Stimulated activated naive CD8-positive, alpha-beta T cell treated with anti-CD3 and anti-CD28 coated beads, Interleukin-15, amount 100 ng/mL, for 72 hours (primary cell): Measurements from ENCODE around the gene GTF2A1L.

Experiments used
- ATAC-seq: fragments of 150-1000 bp; cut with Tn5 transposase; 2 replicates; pipeline ENCODE4 v1.10.0; 2021; ENCODE audit warnings: mild to moderate bottlenecking, moderate library complexity
- DNase-seq, 2 donors: peaks; one replicate each; pipeline ENCODE4 v3.0.0; 2021 to 2022
- H3K27ac Mint-ChIP-seq, 2 donors: one replicate each; pipeline ENCODE4 v1.8.0; 2022; ENCODE audit warnings: mild to moderate bottlenecking in 2 of 2, mixed read lengths in 2 of 2, moderate library complexity in 2 of 2
- H3K27me3 Mint-ChIP-seq: one replicate; pipeline ENCODE4 v1.8.0; 2022; ENCODE audit warnings: mixed read lengths
- H3K4me1 Mint-ChIP-seq: one replicate; pipeline ENCODE4 v1.8.0; 2022; ENCODE audit warnings: mild to moderate bottlenecking, mixed read lengths
- H3K4me3 Mint-ChIP-seq, 2 donors: one replicate each; pipeline ENCODE4 v1.8.0; 2022; ENCODE audit warnings: mild to moderate bottlenecking in 2 of 2, mixed read lengths in 2 of 2, moderate library complexity in 1 of 2
- H3K9me3 Mint-ChIP-seq, 2 donors: one replicate each; pipeline ENCODE4 v1.8.0; 2022; ENCODE audit warnings: mixed read lengths in 2 of 2

GTF2A1L gene, protein sequence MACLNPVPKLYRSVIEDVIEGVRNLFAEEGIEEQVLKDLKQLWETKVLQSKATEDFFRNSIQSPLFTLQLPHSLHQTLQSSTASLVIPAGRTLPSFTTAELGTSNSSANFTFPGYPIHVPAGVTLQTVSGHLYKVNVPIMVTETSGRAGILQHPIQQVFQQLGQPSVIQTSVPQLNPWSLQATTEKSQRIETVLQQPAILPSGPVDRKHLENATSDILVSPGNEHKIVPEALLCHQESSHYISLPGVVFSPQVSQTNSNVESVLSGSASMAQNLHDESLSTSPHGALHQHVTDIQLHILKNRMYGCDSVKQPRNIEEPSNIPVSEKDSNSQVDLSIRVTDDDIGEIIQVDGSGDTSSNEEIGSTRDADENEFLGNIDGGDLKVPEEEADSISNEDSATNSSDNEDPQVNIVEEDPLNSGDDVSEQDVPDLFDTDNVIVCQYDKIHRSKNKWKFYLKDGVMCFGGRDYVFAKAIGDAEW

DNA sequence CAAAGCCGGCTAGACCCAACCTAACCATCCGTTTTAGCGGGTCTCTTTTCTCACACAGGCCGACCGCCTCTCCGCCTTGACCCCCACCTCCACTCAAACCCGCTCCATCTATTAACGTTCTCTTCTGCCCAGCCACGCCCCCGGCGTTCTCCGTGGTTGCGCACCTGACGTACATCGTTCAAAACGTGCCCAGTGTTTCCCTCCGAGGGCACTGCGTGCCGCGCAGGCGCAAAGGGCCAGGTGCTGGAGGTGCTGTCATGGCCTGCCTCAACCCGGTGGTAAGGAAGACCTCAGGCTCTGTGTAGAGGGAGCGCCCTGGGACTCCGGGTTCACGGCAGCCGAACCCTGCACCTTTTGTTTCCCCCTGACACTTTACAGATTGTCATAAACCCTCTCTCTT lies at the start of gene GTF2A1L:
TSS of gene GTF2A1L (plus strand) at position 239 of the 400 bp plus-strand sequence. CDS start at position 258, 19 bp downstream.
- Mint-ChIP-seq H3K27ac (peak within 1 kb of the TSS in 1 of 2 donors; percentile 69), H3K27me3 (peaks cover 7% of the 10 kb centered on the region), H3K4me1 (no peaks in the 10 kb centered on the region), H3K9me3 (no peaks in the 10 kb centered on the region), H3K4me3 (no peak within 1 kb of the TSS)
- DNase-seq (no peak), ATAC-seq (peak; percentile 48)

DNA sequence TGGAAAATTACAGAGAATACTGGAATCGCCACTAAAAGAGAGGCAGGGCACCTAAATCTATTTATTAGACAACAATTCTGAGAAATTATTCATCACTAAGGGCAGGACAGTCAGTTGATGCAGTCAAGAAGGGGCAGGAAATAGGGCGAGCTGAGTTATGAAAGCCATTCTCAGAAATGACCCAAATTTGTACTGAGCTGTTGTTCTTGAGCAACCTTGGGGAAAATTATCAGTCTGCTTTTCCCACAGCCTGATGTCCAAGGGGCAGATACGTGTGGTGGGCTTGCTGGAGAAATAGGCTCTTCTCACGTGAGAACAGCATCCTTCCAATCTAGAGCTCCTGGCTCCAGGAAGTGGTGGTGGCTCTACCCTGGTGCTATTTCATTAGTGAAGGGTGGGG lies 49.1 kb upstream of the GTF2A1L start:
- Mint-ChIP-seq H3K27me3 (peaks cover 7% of the 10 kb centered on the region), H3K4me3 (no peak overlapping the region), H3K27ac (peak overlapping the region in 1 of 2 donors; percentile 21), H3K4me1 (no peaks in the 10 kb centered on the region), H3K9me3 (no peaks in the 10 kb centered on the region)
- ATAC-seq = no peak
- no peak for DNase-seq

DNA sequence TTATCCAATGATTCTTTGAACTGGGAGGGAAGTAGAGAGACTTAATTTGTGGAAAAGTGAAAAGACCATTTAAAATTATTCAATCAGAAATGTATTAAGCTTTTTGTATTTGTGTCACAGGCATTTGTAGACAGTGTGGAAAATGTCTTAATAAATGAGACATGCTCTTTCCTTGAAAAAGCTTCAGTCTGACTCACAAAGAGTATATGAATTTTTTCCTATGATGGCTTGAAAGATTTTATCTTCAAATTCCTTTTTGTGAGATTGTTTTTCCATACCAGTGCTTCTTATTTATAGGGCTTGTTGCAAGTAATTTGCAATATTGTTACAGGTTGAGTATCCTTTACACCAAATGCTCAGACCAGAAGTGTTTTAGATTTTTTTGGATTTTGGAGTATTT lies 48.2 kb upstream of the GTF2A1L start:
- Mint-ChIP-seq H3K4me3 (no peak overlapping the region), H3K27me3 (peaks cover 7% of the 10 kb centered on the region), H3K4me1 (no peaks in the 10 kb centered on the region), H3K27ac (peak overlapping the region in 1 of 2 donors; percentile 86), H3K9me3 (no peaks in the 10 kb centered on the region)
- DNase-seq = no peak
- no peak for ATAC-seq

DNA sequence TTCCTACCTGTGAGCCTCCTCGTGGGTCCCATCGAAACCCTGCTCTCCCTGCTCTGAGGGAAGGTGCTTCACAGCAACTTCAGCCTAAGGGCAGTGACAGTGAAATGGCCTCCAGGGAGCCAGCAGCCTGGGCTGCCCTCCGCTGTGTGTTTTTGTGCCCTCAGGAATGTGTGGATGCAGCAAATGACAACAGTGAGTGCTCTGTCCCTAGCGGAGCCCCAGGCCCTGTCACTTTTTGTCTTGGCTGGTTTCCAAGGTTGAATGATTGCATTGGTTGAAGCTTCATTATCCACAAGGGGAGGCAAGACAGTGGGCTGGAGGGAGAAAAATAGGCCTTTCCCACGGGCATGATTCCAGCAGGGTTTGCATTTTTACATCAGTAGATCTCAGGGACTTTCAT lies 44.8 kb upstream of the GTF2A1L start:
- H3K9me3 Mint-ChIP-seq = no peaks in the 10 kb centered on the region
- peak overlapping the region in 1 of 2 donors; percentile 78 for H3K27ac Mint-ChIP-seq
- H3K27me3 Mint-ChIP-seq = peaks cover 7% of the 10 kb centered on the region
- DNase-seq (no peak), ATAC-seq (no peak)
- no peak overlapping the region for H3K4me3 Mint-ChIP-seq
- no peaks in the 10 kb centered on the region for H3K4me1 Mint-ChIP-seq

DNA sequence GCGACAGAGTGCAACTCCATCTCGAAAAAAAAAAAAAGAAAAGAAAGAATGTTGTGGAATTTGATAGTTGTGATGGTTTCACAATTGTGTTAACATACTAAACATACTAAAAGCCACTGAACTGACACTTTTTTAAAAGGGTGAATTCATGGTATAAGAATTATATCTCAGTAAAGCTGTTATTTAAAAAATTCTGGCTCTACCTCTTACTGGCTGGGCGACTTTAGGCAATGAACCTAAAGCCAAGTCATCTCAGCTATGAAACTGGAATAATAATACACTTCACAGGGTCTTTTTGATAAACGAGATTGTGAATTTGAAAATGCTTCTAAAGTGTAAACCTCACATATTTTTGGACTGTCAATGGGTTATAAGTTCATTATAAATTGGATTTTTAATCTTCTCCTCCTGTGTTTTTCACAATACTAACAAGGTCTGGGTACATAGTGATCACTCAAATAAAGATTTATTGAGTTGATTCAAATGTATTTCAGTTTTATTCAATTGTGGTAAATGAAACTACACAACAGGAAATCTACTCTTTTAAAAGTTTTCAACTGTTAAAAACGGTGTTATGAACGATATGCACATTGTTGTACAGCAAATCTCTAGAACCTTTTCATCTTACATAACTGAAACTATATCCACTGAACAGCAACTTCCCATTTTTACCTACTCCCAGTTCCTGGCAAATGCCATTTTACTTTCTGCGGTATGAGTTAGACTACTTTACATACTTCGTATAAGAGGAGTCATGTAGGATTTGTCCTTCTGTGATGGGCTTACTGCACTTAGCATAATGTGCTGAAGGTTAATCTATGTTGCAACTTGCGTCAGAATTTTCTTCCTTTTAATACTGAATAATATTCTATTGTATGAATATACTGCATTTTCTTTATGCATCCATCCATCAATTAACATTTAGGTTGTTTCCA lies 43.0 kb upstream of the GTF2A1L start:
- peak overlapping the region in 1 of 2 donors; percentile 12 for H3K27ac Mint-ChIP-seq

DNA sequence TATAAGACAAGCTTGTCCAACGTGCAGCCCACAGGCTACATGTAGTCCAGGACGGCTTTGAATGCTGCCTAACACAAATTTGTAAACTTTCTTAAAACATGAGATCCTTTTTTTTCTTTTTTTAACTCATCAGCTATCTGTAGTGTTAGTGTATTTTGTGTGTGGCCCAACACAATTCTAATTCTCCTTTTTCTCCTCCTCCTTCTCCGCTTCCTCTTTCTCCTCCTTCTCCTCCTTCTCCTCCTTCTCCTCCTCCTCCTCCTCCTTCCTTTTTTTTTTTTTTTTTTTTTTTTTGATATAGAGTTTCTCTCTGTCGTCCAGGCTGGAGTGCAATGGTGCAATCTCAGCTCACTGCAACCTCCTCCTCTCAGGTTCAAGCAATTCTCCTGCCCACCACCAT lies 39.3 kb upstream of the GTF2A1L start:
- DNase-seq (no peak), ATAC-seq (no peak)
- no peak overlapping the region for H3K27ac Mint-ChIP-seq
- no peak overlapping the region for H3K4me3 Mint-ChIP-seq
- H3K4me1 Mint-ChIP-seq = no peaks in the 10 kb centered on the region
- no peaks in the 10 kb centered on the region for H3K27me3 Mint-ChIP-seq
- no peaks in the 10 kb centered on the region for H3K9me3 Mint-ChIP-seq

More for the DNA sequence above, 43.0 kb upstream of the GTF2A1L start:
- Mint-ChIP-seq H3K9me3 (no peaks in the 10 kb centered on the region), H3K4me3 (no peak overlapping the region), H3K4me1 (no peaks in the 10 kb centered on the region), H3K27me3 (no peaks in the 10 kb centered on the region)
- ATAC-seq (no peak), DNase-seq (no peak)

DNA sequence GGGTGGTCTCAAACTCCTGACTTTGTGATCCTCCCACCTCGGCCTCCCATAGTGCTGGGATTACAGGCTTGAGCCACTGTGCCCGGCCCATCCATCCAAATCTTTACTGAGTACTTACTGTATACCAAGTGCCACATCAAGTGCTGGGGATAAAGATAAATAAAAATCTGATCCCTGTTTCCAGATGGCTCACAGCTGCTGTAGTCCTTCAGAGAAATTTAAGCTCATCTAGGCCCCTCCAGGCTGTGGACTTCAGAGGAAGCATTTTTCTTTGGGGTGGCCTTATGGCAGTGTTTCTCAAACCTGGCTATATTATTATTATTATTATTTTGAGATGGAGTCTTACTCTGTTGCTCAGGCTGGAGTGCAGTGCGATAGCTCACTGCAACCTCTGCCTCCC lies 33.7 kb upstream of the GTF2A1L start:
- DNase-seq (no peak), ATAC-seq (no peak)
- Mint-ChIP-seq H3K9me3 (no peaks in the 10 kb centered on the region), H3K27ac (no peak overlapping the region), H3K4me1 (peaks cover 11% of the 10 kb centered on the region), H3K4me3 (no peak overlapping the region), H3K27me3 (no peaks in the 10 kb centered on the region)

DNA sequence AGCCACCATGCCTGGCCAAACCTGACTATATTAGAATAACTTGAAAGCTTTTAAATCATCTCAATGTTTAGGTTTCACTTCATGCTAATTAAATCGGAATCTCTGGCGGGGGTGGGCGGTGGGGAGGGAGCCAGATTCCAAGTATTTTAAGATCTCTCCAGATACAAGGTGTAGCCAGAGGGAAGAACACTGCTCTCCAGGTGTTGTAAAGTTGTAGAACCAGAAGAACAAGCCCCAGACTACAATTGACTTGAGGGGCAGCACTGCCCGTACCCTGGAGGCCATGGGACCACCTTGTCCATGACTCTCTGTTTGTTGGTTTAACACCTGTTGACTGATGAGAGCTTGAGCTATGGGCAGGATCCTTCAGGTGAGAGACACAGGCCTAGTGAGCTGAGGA lies 33.1 kb upstream of the GTF2A1L start:
- Mint-ChIP-seq H3K27me3 (no peaks in the 10 kb centered on the region), H3K4me3 (no peak overlapping the region), H3K9me3 (no peaks in the 10 kb centered on the region), H3K27ac (no peak overlapping the region), H3K4me1 (peaks cover 11% of the 10 kb centered on the region)
- DNase-seq (no peak), ATAC-seq (no peak)

DNA sequence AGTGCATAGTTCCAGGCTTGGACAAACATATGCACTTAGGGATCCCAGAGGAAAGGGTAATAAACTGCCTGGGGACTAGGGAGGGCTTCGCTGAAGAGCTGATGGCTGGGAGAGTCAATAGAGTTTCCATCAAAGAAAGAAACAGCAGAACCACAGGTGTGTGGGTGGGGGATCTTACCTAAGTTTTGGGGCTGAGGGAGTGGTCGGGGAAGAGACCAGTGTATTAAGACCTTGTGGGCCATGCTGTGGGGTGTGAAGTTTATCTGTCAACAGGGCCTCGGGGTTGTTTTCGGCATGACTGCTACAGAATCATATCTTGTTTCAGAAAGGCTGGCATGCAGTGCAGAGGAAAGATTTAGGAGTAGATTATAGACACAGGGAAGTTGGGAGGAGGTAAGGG lies 31.2 kb upstream of the GTF2A1L start:
- peak in 1 of 2 donors; percentile 9 for DNase-seq
- H3K9me3 Mint-ChIP-seq = no peaks in the 10 kb centered on the region
- H3K4me1 Mint-ChIP-seq = peaks cover 11% of the 10 kb centered on the region
- no peak overlapping the region for H3K4me3 Mint-ChIP-seq
- H3K27me3 Mint-ChIP-seq = no peaks in the 10 kb centered on the region
- peak; percentile 71 for ATAC-seq
- H3K27ac Mint-ChIP-seq = peak overlapping the region in 1 of 2 donors; percentile 46

DNA sequence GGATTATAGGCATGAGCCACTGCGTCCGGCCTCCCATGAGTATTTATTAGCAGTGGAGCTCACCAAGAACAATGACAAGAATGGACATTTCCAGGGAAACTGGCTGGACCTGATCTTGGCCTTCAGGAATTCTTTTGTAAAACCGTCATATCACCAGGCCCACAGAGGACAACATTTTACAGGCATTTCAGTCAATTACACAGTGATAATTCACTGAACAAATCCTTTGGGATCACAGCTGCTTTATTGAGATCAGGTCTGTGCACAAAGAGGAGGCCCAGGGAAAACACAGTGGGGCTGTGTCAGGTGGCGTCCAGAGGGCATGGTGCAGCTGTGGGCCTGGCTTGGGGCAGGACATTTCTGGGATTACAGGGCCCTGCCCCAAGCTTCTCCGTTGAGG lies 30.1 kb upstream of the GTF2A1L start:
- Mint-ChIP-seq H3K27me3 (no peaks in the 10 kb centered on the region), H3K4me1 (peaks cover 11% of the 10 kb centered on the region), H3K9me3 (no peaks in the 10 kb centered on the region), H3K4me3 (no peak overlapping the region), H3K27ac (no peak overlapping the region)
- DNase-seq (no peak), ATAC-seq (no peak)

DNA sequence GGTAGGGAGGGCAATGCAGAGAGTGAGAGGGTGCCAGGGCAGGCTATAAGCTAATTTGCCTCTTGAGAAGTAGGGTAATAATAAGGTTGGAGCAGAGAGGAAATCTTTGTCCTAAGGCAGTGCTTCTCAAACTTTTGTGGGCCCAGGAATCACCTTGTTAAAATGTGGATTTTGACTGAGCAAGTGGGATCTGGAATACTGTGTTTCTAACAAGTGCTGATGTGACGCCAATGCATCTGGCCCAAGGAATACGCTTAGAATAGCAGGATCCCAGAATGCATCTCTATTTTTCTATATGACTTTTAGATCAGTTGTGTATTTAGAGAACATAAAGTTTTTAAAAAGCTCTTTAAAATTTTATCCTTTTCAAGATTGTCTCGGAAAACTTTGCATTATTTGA lies 29.7 kb upstream of the GTF2A1L start:
- peaks cover 11% of the 10 kb centered on the region for H3K4me1 Mint-ChIP-seq
- H3K4me3 Mint-ChIP-seq = no peak overlapping the region
- no peak for ATAC-seq
- no peaks in the 10 kb centered on the region for H3K9me3 Mint-ChIP-seq
- no peak for DNase-seq
- H3K27me3 Mint-ChIP-seq = no peaks in the 10 kb centered on the region
- H3K27ac Mint-ChIP-seq = no peak overlapping the region

DNA sequence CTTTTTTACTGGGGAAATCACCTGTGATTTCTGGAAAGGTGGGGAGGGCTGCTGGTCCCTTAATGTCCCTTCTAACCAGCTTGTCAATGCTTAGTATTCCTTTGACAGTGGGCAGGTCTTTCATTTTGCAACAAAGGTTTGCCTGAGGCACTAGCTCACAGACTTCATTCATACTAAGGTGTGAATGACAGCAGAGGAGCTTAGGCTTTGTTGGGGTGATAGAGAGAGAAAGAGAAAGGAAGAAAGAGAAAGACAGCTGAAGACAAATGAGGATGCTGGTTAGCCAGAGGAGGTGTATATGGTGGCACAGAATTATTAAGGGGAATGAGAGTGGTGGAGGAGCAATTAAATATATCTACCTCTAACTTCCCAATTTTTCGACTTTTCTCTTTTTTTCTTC lies 28.9 kb upstream of the GTF2A1L start:
- Mint-ChIP-seq H3K27ac (peak overlapping the region in 1 of 2 donors; percentile 20), H3K4me3 (peak overlapping the region in 1 of 2 donors; percentile 21), H3K4me1 (peaks cover 11% of the 10 kb centered on the region), H3K27me3 (no peaks in the 10 kb centered on the region), H3K9me3 (no peaks in the 10 kb centered on the region)
- ATAC-seq (no peak), DNase-seq (no peak)

DNA sequence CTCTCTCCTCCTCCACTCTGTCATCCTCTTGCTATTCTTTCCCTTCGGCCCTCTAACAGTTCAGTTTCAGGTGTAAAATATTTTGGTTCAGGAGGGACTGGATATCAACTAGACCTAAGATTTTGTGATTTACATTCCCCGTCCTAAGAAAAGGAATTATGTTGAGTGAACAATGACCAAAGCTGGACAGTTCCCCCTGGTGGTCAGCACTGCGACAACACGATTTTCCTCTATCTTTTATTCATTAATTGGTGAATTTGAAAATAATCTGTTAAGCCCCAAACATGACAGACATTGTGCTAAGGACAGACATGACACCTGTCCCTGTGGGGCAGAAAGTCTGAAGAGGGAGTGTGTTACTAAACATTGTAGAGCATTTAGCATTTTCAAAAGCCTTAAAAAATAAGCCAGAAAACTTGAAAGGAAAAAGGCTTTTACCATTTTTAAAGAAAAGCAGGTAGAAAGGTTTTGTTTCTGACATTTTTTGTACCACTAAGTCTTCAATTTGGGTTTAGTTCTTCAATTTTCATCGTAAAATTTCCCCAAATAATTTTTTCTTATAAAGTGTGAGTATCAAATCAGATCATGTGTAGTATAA lies 28.4 kb upstream of the GTF2A1L start:
- DNase-seq = no peak
- Mint-ChIP-seq H3K4me3 (peak overlapping the region in 1 of 2 donors; percentile 21), H3K27me3 (no peaks in the 10 kb centered on the region), H3K9me3 (no peaks in the 10 kb centered on the region), H3K27ac (no peak overlapping the region), H3K4me1 (peaks cover 11% of the 10 kb centered on the region)
- ATAC-seq = no peak

DNA sequence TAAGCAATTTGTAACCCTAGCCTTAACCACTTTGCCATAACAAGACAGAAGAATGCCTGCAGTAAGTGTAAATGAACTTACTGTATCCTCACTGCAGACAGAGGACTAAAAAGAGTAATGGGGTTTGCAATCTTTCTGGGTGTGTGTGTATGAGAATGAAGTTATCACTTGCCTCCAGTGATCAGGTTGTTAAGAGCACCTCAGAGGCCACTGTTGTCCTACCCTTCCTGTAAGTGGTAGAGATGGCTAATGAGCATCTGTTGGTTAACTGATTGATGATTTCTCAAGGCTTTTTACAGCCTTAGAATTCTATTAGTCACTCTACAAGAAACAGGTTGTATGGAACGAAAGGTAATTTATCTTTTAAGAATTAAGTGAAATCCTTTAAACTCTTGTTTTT lies 27.6 kb upstream of the GTF2A1L start:
- DNase-seq (no peak), ATAC-seq (no peak)
- H3K27ac Mint-ChIP-seq = no peak overlapping the region
- H3K27me3 Mint-ChIP-seq = no peaks in the 10 kb centered on the region
- H3K4me1 Mint-ChIP-seq = peaks cover 11% of the 10 kb centered on the region
- H3K9me3 Mint-ChIP-seq = no peaks in the 10 kb centered on the region
- H3K4me3 Mint-ChIP-seq = no peak overlapping the region

DNA sequence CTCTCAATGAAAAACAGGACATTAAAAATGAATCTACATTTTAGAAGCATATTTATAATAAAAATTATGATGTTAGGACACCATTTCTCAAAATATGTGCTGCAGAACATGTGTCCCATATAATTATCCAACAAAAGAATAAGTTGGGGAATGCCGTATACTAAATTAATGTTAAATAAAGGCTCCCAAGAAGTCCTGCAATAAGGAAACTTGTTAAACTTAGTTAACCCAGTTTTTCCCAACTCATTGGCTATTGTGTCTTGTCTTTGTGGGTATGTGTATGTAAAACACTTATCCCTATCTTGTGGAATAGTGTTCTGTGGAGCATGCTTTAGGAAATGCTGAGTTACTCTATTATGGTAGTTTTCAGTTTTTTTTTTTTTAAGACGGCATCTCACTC lies 25.6 kb upstream of the GTF2A1L start:
- H3K4me1 Mint-ChIP-seq = no peaks in the 10 kb centered on the region
- no peaks in the 10 kb centered on the region for H3K27me3 Mint-ChIP-seq
- ATAC-seq (no peak), DNase-seq (no peak)
- H3K9me3 Mint-ChIP-seq = no peaks in the 10 kb centered on the region
- no peak overlapping the region for H3K4me3 Mint-ChIP-seq
- no peak overlapping the region for H3K27ac Mint-ChIP-seq
